Psoas muscle (tissue), 8 donors: ENCODE data around the gene RRBP1. TPM values are rescaled to one million over a fixed set of nuclear protein-coding genes. Genes with fewer than 3 reads are reported as not detected.

Source experiments
- ATAC-seq, 4 donors: fragments of 200-7000 bp; cut with Tn5 transposase; one replicate each; pipeline ENCODE4 v1.9.1; 2020; ENCODE audit warnings: moderate library complexity in 3 of 4, mild to moderate bottlenecking in 2 of 4
- DNase-seq, 2 donors: peaks; one replicate each; pipeline ENCODE4 v3.0.0-alpha.2; 2020
- H3K27ac ChIP-seq: fragments of 200-600 bp; one replicate; pipeline ENCODE4 v1.8.0; 2022
- H3K27me3 ChIP-seq, 3 donors: fragments of 200-600 bp in 1 of 3; one replicate each; pipeline versions ENCODE4 v1.6.1 to v1.8.0; 2013 to 2022; ENCODE audit warnings: low read length in 2 of 3, mild to moderate bottlenecking in 2 of 3, moderate library complexity in 1 of 3; ENCODE audit not compliant: insufficient read depth in 3 of 3
- H3K36me3 ChIP-seq, 2 donors: fragments of 200-600 bp in 1 of 2; one replicate each; pipeline versions ENCODE4 v1.6.1 to v1.8.0; 2013 to 2022; ENCODE audit warnings: low read depth in 1 of 2, mild to moderate bottlenecking in 1 of 2, moderate library complexity in 1 of 2; ENCODE audit not compliant: insufficient read depth in 1 of 2
- H3K4me1 ChIP-seq: fragments of 200-600 bp; one replicate; pipeline ENCODE4 v1.8.0; 2022
- H3K4me3 ChIP-seq: fragments of 200-600 bp; one replicate; pipeline ENCODE4 v1.8.0; 2022; ENCODE audit warnings: mild to moderate bottlenecking
- H3K9me3 ChIP-seq: fragments of 200-600 bp; one replicate; pipeline ENCODE4 v1.8.0; 2022
- CTCF ChIP-seq: fragments of 200-600 bp; IDR thresholded peaks from one replicate; pipeline ENCODE4 v1.8.0; 2022; ENCODE audit warnings: antibody characterized with exemption
- WGBS, 3 donors: extraction: QIAGEN DNeasy Blood & Tissue Kit; methylation state at CpG; one replicate each; pipeline versions ENCODE4 v1.1.6 to v1.1.7; 2013; 5-methylcytosine and 5-hydroxymethylcytosine counted together
- intact Hi-C, 2 donors: fragments of 100-400 bp; cut with DNase I; formaldehyde crosslinking; loops; one replicate each; pipeline versions ENCODE4 v1.11.0 to v1.14.2; 2022
- polyA plus RNA-seq, 3 donors: library from polyadenylated mRNA; stranded (reverse); fragments of 200-250 nt; gene quantifications; one replicate each; pipeline ENCODE4 v1.2.3, GENCODE V29; 2013
- total RNA-seq, 4 donors: library from RNA; stranded (reverse); fragmentation: NEBNext Ultra II Directional in 2 of 4; extraction: Animal tissue kit (Norgen Biotek cat#: 25700) in 2 of 4; gene quantifications; one replicate each; pipeline versions ENCODE4 v1.2.1 to v1.2.4, GENCODE V29; 2021 to 2023
- donor health status: healthy with polysubstance abuse.
- donor health status: DM: no; HTN: no; CAD: no; lungs with moderate emphysema.
- donor health status: Bipolar disorder and iron deficiency.
- donor health status: healthy.
- donor health status: DM: yes; HTN: yes; CAD: no.
- donor health status: DM: no; HTN: no; CAD: no.
- donor health status: DM: no; HTN: no; CAD: no.
- donor health status: DM: yes; HTN: yes; CAD: no.

RRBP1 gene
- total and polyA plus RNA-seq, 7 donors = 14.2 to 40.8 (median 21.8) TPM

GRCh38 chr20:17678295-17678694 lies 3.7 kb downstream of the RRBP1 start:
- H3K4me1 ChIP-seq = peaks cover 22% of the 10 kb centered on the region
- peaks cover 0 to 6% of the 10 kb centered on the region in 2 donors for H3K36me3 ChIP-seq
- H3K9me3 ChIP-seq = no peaks in the 10 kb centered on the region
- 82 to 93% (median 90%) methylated on average over 2 of the region's 2 CpGs for WGBS, 3 donors
- ATAC-seq (no peak), DNase-seq (no peak)
- no peak overlapping the region for H3K27ac ChIP-seq
- H3K4me3 ChIP-seq = no peak overlapping the region
- no peaks in the 10 kb centered on the region for H3K27me3 ChIP-seq
- intact Hi-C loops = no loop called here
- TF ChIP-seq CTCF = no peak

- no peaks in the 10 kb centered on the region for H3K9me3 ChIP-seq
- peaks cover 0 to 6% of the 10 kb centered on the region in 2 donors for H3K36me3 ChIP-seq
- intact Hi-C loops = no loop called here
- WGBS, 3 donors = 64 to 93% (median 77%) methylated on average over 2 of the region's 2 CpGs
- DNase-seq (no peak), ATAC-seq (no peak)
- no peak for TF ChIP-seq CTCF
- H3K27me3 ChIP-seq = no peaks in the 10 kb centered on the region
- H3K4me3 ChIP-seq = no peak overlapping the region
- H3K4me1 ChIP-seq = peaks cover 20% of the 10 kb centered on the region
- no peak overlapping the region for H3K27ac ChIP-seq
Measured at GRCh38 chr20:17676942-17677341, 5.1 kb downstream of the RRBP1 start.

- Histone ChIP-seq H3K27ac (no peak overlapping the region), H3K27me3 (no peaks in the 10 kb centered on the region), H3K9me3 (no peaks in the 10 kb centered on the region), H3K36me3 (peaks cover 0 to 6% of the 10 kb centered on the region in 2 donors), H3K4me3 (no peak overlapping the region), H3K4me1 (peaks cover 20% of the 10 kb centered on the region)
- WGBS, 3 donors = 74 to 84% (median 83%) methylated on average over 4 of the region's 4 CpGs
- no peak for TF ChIP-seq CTCF
- DNase-seq = no peak
- intact Hi-C loops = no loop called here
- no peak for ATAC-seq
Measured at GRCh38 chr20:17676378-17676759, 5.7 kb downstream of the RRBP1 start.

- intact Hi-C loops = no loop called here
Measured at GRCh38 chr20:17675519-17676377, 6.3 kb downstream of the RRBP1 start.

More at GRCh38 chr20:17675519-17676377, 6.3 kb downstream of the RRBP1 start:
- 81 to 83% (median 82%) methylated on average over 13 of the region's 13 CpGs for WGBS, 3 donors
- Histone ChIP-seq H3K4me1 (peaks cover 20% of the 10 kb centered on the region), H3K27me3 (no peaks in the 10 kb centered on the region), H3K4me3 (no peak overlapping the region), H3K27ac (no peak overlapping the region), H3K9me3 (no peaks in the 10 kb centered on the region), H3K36me3 (peaks cover 0 to 6% of the 10 kb centered on the region in 2 donors)
- no peak for TF ChIP-seq CTCF
- DNase-seq (no peak), ATAC-seq (no peak)
